GM12874 (cell line): ENCODE results near the gene FTO.

Source experiments
- CTCF ChIP-seq: IDR thresholded peaks from 2 replicates; pipeline ENCODE4 v1.5.1; 2011; ENCODE audit warnings: low read depth, mild to moderate bottlenecking, control low read depth, low read length, moderate library complexity; ENCODE audit not compliant: insufficient read depth

The FTO gene

DNA sequence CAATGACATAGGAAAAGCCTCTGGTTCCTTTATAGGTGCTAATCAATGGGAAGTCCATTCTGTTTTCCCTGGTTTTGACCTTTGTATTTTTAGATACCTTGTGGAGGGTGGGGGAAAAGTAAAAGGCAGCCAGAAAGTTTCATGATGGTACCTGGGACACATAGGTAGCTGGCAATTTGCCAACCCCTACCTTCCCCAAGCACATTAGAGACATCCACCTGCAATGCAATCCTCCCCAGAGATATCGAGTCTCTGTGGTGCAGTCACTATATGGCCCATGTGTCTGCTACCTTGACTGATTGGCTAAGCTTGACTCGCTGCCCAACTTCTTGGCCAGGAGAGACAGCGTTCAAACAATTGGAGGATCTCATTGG lies 496.2 kb downstream of the FTO start:
- no peak for TF ChIP-seq CTCF

DNA sequence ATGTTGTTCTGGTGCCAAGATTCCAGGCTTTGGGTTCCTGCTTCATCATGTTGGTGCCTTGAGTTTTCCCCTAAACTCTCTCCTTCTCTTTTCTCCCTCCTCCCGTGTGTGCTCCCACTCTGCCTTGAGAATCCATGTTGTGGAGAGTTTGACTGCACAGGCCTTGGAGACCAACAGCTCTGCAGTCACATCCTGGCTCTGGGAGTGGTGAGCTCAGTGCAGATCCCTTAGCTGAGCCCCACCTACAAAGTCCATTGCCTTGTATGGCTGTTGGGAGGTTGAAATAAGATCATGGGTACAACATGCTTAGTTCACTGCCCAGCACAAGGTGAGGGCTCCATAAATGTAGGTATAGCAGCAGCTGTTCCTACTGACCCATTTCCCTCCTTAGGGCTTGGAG lies 496.8 kb downstream of the FTO start:
- no peak for TF ChIP-seq CTCF

GRCh38 chr16:54201200-54201599 lies 497.2 kb downstream of the FTO start:
- TF ChIP-seq CTCF = no peak
